T-helper 1 cell (primary cell): Measurements from ENCODE around the gene ST6GALNAC6.

Source experiments
- DNase-seq, 5 donors: peaks; one replicate each; pipeline ENCODE4 v3.0.0-alpha.2; 2012 to 2020

ST6GALNAC6 gene

DNA sequence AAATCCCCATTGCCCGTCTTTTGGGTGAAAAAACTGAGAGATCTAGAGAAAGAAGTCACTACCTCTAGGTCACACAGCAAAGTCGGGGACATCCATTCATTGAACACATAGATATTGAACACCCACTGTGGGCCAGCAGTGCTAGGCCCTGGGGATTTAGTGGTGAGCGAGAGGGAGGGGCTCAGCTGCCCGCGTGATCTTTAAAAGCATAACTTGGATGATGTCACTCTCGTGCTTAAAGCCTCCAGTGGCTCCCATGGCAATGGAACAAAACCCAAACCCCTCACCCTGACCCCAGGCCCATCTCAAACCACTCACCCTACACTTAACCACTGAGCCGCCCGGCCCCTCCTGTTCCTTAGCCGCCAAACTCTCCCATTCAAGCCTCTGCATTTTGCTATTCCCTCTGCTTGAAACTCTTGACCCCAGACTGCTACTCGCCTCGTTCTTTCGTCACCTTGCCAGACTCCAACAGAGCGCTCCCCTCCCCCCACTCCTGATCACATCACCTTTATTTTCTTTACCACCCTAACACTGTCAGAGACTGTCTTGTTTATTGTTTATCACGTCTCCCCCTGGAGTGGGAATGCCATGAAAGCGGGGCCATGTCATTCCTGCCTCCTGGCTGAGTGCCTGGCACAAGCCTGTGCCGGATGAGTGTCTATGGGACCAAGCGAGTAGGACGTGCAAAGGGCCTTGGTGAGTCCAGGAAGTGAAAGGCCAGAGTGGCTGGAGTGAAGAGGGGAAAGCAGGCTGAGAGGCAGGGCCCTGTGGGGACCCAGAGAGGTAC is 31.9 kb upstream of the ST6GALNAC6 start:
- no peak for DNase-seq

GRCh38 chr9:127930231-127931091 is 31.1 kb upstream of the ST6GALNAC6 start, which contains the start of gene PIP5KL1:
PIP5KL1 (minus strand) TSS chr9:127930777; CDS start chr9:127930752, 25 bp downstream.
- DNase-seq: peak; percentile 52 to 71 (median 65)

GRCh38 chr9:127929625-127929979 is 30.2 kb upstream of the ST6GALNAC6 start:
- no peak for DNase-seq

GRCh38 chr9:127928676-127929624 is 29.5 kb upstream of the ST6GALNAC6 start:
- DNase-seq: no peak

GRCh38 chr9:127927988-127928675 is 28.7 kb upstream of the ST6GALNAC6 start:
- no peak for DNase-seq

DNA sequence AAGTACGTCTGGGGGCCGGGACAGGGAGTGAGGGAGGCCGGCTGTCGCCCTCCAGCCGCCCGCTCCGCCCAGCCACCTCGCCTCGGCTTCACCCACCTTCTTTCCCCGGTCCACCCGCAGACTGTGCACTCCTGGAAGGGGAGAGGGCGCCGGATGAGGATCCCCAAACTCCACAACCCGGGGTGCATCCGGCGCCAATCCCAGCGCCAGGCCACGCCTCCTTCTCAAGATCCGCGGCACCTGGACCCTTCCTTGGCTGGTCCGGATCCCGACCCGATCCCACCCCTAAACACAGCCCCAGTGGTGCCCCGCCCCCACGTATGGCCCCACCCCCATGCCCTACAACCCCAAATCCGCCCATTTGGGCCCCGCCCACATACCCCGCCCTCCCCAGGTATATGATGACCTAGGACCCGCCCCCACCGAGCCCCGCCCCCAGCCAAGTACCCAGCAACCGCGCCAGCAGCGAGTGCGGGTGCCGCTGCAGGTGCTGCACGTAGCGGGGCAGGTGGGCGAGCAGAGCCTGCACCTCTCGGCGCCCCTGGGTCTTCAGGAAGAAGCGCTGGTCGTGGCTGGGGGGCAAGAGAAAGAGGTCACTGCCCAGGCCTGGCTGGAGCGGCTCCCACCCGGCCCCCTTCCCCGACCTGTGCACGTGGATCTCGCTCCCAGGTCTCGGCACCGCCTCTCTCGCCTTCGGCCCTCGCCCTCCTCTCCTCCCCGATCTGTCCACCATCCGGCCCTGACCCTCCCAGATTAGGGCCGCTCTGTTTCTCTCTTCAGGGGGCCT is 28.0 kb upstream of the ST6GALNAC6 start:
- peak; percentile 54 to 84 (median 79) for DNase-seq

GRCh38 chr9:127926906-127927200 is 27.4 kb upstream of the ST6GALNAC6 start:
- DNase-seq: no peak

GRCh38 chr9:127925959-127926905 is 26.8 kb upstream of the ST6GALNAC6 start:
- no peak for DNase-seq

DNA sequence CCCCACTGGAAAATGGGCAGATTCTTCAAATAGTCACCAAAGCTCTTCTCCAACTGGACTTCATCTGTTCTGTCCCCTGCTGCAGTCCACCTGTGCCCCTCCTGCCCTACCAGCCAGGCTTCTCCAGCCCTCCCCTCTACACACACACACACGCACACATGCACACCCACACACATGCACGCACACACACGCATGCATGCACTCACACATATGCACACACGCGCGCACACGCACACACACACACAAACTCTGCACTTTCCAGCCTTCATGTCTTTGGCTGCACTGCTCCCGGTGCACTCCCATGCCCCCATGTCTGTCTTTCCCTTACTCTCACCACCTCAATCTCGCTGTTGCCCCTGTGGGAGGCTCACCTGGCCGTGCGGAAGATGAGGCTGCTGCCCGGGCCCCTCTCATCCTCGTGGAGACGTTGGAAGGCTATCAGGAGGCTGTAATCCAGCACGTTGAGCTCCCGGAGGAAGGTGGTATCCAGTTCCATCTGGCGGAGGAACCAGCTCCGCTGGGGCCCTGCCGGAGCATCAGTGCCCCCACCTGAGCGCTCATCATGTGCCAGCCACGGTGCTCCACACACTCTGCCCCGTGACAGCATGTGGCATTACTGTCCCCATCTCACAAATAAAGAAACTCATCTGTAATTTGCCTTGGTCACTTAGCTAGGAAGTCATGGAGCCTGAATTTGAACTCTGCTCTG is 25.5 kb upstream of the ST6GALNAC6 start:
- DNase-seq: no peak

GRCh38 chr9:127923771-127924170 is 24.4 kb upstream of the ST6GALNAC6 start:
- no peak for DNase-seq

- no peak for DNase-seq
Observed at GRCh38 chr9:127923046-127923445, 23.6 kb upstream of the ST6GALNAC6 start.

DNA sequence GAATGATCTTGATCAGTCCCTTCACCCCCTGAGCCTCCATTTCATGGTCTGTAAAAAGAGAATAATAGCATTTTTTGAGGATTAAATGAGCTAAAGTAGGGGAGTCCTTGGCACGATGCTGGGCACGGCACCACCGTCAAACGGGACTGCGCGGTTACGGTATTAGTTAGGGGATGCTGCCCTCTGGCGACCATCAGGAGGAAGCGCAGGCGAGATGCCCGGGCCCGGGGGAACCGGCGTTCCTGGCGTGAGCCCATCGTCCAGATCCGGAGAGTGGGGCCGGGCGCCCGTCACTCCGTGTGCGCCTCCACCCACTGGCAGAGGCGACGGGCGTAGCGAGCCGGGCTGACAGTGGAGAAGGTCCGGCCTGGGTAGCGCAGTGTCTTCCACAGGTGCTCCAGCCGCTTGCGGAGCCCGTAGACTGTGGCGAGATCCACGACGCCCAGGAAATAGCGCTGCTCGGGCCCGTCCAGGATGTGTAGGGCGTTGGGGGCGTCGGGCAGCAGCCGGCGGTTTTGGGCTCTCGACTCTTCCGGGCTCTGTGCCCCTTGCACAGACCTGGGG is 22.2 kb upstream of the ST6GALNAC6 start:
- peak; percentile 40 to 76 (median 65) for DNase-seq

- DNase-seq: no peak
Observed at GRCh38 chr9:127920794-127921193, 21.4 kb upstream of the ST6GALNAC6 start.

DNA sequence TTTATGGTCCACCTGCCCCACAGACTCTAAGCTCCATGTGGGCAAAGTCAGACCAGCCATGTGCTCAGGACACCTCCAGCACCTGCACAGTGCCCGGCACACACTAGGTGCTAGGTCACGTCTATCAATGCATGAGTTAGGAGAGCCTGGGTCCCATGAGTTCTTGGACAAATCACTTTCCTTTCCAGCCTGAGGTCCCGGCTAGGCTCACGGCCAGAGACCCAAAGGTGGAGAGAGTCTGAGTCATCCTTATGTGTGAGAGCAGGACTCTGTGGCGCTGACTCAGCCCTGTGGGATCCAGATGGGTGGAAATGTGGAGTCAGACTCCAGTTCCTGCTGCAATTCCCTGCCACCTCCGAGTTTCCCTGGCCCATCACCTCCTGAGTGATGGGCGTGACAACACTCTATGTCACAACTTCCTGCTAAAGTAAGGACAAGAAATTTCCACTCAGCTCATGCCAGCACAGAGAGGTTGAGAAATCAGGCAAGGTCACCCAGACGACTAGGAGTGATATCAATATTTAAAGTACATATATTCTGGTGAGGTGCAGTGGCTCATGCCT is 19.9 kb upstream of the ST6GALNAC6 start:
- DNase-seq: no peak

GRCh38 chr9:127918183-127919107 is 19.0 kb upstream of the ST6GALNAC6 start:
- DNase-seq: no peak

GRCh38 chr9:127917603-127918002 is 18.2 kb upstream of the ST6GALNAC6 start:
- DNase-seq: no peak

DNA sequence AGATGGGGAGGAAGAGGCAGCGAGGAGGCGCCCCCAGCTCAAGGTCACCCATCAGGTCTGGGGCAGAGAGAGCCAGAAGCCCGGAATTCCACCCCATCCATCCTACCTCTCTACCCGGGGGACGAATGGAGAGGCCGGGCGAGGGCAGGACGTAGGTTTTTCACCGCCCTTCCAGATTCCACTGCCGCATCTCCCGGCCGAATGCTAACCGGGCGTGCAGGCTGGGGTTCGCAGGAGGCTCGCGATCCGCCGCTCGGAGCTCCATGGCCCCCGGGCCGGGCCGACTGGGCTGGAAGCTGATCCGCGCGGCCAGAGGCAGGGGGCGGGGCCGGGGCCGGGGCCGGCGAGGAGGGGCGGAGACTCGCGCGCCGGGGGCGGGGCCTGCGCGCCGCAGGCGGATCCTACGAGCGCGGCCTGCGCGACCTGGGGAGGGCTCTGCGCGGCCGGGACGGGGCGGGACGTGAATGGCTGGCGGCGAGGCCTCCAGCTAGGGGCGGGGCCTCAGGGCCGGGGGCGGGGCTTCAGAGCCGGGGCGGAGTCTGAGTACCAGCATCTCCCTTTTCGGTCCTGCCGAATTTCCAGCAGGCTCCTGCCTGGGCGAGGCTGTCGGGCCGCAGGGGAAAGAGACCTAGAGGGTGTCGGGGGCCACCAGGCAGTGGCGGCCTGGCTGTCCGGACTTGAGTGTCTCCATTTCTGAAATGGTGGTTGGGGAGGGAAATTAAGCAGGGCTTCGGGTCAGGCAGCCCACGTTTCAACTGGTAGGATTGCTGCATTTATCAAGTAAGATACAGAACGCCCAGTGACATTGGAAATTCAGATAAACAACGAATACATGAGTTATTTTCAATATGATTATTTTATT is 17.5 kb upstream of the ST6GALNAC6 start, which contains the start of gene ST6GALNAC4:
TSS of gene ST6GALNAC4 (minus strand) at position 322 of the 862 bp plus-strand sequence. CDS start 622 bp downstream, outside the sequence.
- peak; percentile 92 to 94 (median 93) for DNase-seq
